ENCODE data around the gene NSMCE1. TPM values are rescaled to one million over a fixed set of nuclear protein-coding genes. Genes with fewer than 3 reads are reported as not detected.
"Not testable (repeated sequence)": the region's sequence is repeated elsewhere in the genome, so short reads cannot be mapped to it uniquely, and the experiment has no call there.

Gene NSMCE1
- total and polyA plus RNA-seq, 7 experiments from 2014 or later = 45.5 to 220 (median 71.7) TPM

GRCh38 chr16:27273670-27274423 lies 5.3 kb upstream of the NSMCE1 start:
- H3K9me3 Mint-ChIP-seq = peaks cover 0 to 5% (median 0%) of the 10 kb centered on the region in 11 donors
- Histone ChIP-seq H3K4me3 (ENCODE audit: low read length) (peak overlapping the region; percentile 15), H3K27me3 (ENCODE audit: control insufficient read depth in 2 of 2, insufficient read depth in 2 of 2, low read length in 2 of 2) (no peaks in the 10 kb centered on the region), H3K36me3 (ENCODE audit: control insufficient read depth in 2 of 3, insufficient read depth in 3 of 3, low read length in 3 of 3) (no peaks in the 10 kb centered on the region), H3K27ac (ENCODE audit: low read depth, low read length) (peak overlapping the region; percentile 63), H3K9me3 (ENCODE audit: control insufficient read depth in 2 of 3, low read length in 3 of 3) (no peaks in the 10 kb centered on the region), H3K4me1 (ENCODE audit: control insufficient read depth in 2 of 2, insufficient read depth in 2 of 2, low read length in 2 of 2) (peaks cover 9 to 30% of the 10 kb centered on the region in 2 donors)
- peak overlapping the region; percentile 48 to 95 (median 88) for H3K27ac Mint-ChIP-seq
- intact Hi-C loops (cut with micrococcal nuclease) = loop anchor here (1.0 to 2.0 kb wide), 6 partner anchors 8 to 276 kb away; partner anchors contain the start of gene KATNIP (in 1 of the 2)
- peak; percentile 79 for ATAC-seq
- ChIA-PET CTCF (interaction anchor here (0.6 to 2.7 kb wide), 6 partner anchors 39 to 894 kb away, joined by 3 to 12 read pairs (median 4); no protein-coding TSS in a partner anchor), POLR2A (interaction anchor here (0.7 to 2.9 kb wide), 21 partner anchors 8 to 127 kb away, joined by 3 to 19 read pairs (median 4); no protein-coding TSS in a partner anchor)
- peaks cover 25 to 77% (median 65%) of the 10 kb centered on the region in 7 donors for H3K4me1 Mint-ChIP-seq
- H3K36me3 Mint-ChIP-seq = peaks cover 0 to 7% (median 0%) of the 10 kb centered on the region in 5 donors
- DNase-seq = peak in 7 of 9 donors; percentile 44 to 75 (median 56)
- H3K4me3 Mint-ChIP-seq = peak overlapping the region; percentile 49 to 88 (median 74)
- H3K27me3 Mint-ChIP-seq = peaks cover 0 to 4% (median 0%) of the 10 kb centered on the region in 5 donors

- H3K4me1 Mint-ChIP-seq = peaks cover 25 to 82% (median 70%) of the 10 kb centered on the region in 7 donors
- Histone ChIP-seq H3K36me3 (ENCODE audit: control insufficient read depth in 2 of 3, insufficient read depth in 3 of 3, low read length in 3 of 3) (peaks cover 0 to 5% (median 0%) of the 10 kb centered on the region in 3 experiments), H3K4me1 (ENCODE audit: control insufficient read depth in 2 of 2, insufficient read depth in 2 of 2, low read length in 2 of 2) (peaks cover 11 to 30% of the 10 kb centered on the region in 2 donors), H3K9me3 (ENCODE audit: control insufficient read depth in 2 of 3, low read length in 3 of 3) (no peaks in the 10 kb centered on the region), H3K27me3 (ENCODE audit: control insufficient read depth in 2 of 2, insufficient read depth in 2 of 2, low read length in 2 of 2) (no peaks in the 10 kb centered on the region), H3K4me3 (ENCODE audit: low read length) (no peak overlapping the region), H3K27ac (ENCODE audit: low read depth, low read length) (peak overlapping the region; percentile 63)
- ChIA-PET POLR2A (interaction anchor here (0.8 to 2.9 kb wide), 12 partner anchors 19 to 100 kb away, joined by 3 to 19 read pairs (median 4); no protein-coding TSS in a partner anchor), CTCF (interaction anchor here (1.1 to 2.7 kb wide), 2 partner anchors 38 to 48 kb away, joined by 7 to 12 read pairs; no protein-coding TSS in a partner anchor)
- ATAC-seq (no peak), DNase-seq (peak in 1 of 9 donors; percentile 20)
- peak overlapping the region; percentile 48 to 95 (median 88) for H3K27ac Mint-ChIP-seq
- H3K4me3 Mint-ChIP-seq = peak overlapping the region in 9 of 10 donors; percentile 62 to 88 (median 74)
- H3K9me3 Mint-ChIP-seq = peaks cover 0 to 5% (median 0%) of the 10 kb centered on the region in 11 donors
- intact Hi-C loops (cut with micrococcal nuclease) = no loop called here
- peaks cover 0 to 10% (median 0%) of the 10 kb centered on the region in 5 donors for H3K36me3 Mint-ChIP-seq
- H3K27me3 Mint-ChIP-seq = peaks cover 0 to 4% (median 0%) of the 10 kb centered on the region in 5 donors
Observed at GRCh38 chr16:27273330-27273669, 4.7 kb upstream of the NSMCE1 start.

GRCh38 chr16:27272697-27273096 lies 4.1 kb upstream of the NSMCE1 start:
- intact Hi-C loops (cut with micrococcal nuclease); H3K27me3 Mint-ChIP-seq; H3K4me3 ChIP-seq (ENCODE audit: low read length); CTCF ChIA-PET; H3K27ac ChIP-seq (ENCODE audit: low read depth, low read length); H3K27me3 ChIP-seq (ENCODE audit: control insufficient read depth in 2 of 2, insufficient read depth in 2 of 2, low read length in 2 of 2); ATAC-seq; H3K9me3 ChIP-seq (ENCODE audit: control insufficient read depth in 2 of 3, low read length in 3 of 3); DNase-seq; H3K36me3 ChIP-seq (ENCODE audit: control insufficient read depth in 2 of 3, insufficient read depth in 3 of 3, low read length in 3 of 3); H3K9me3 Mint-ChIP-seq: not testable (repeated sequence)
- peak overlapping the region in 6 of 9 donors; percentile 73 to 95 (median 89) for H3K27ac Mint-ChIP-seq
- H3K4me3 Mint-ChIP-seq = peak overlapping the region in 4 of 10 donors; percentile 70 to 86 (median 82)
- peaks cover 29 to 83% (median 74%) of the 10 kb centered on the region in 7 donors for H3K4me1 Mint-ChIP-seq
- peaks cover 11 to 34% of the 10 kb centered on the region in 2 donors for H3K4me1 ChIP-seq (ENCODE audit: control insufficient read depth in 2 of 2, insufficient read depth in 2 of 2, low read length in 2 of 2)
- H3K36me3 Mint-ChIP-seq = peaks cover 0 to 14% (median 0%) of the 10 kb centered on the region in 5 donors
- POLR2A ChIA-PET = interaction anchor here (0.6 to 2.9 kb wide), 11 partner anchors 9 to 102 kb away, joined by 3 to 19 read pairs (median 3); no protein-coding TSS in a partner anchor

GRCh38 chr16:27272076-27272475 lies 3.5 kb upstream of the NSMCE1 start:
- intact Hi-C loops (cut with micrococcal nuclease) = no loop called here
- peak overlapping the region; percentile 80 to 95 (median 90) for H3K27ac Mint-ChIP-seq
- Histone ChIP-seq H3K27ac (ENCODE audit: low read depth, low read length) (no peak overlapping the region), H3K9me3 (ENCODE audit: control insufficient read depth in 2 of 3, low read length in 3 of 3) (no peaks in the 10 kb centered on the region), H3K4me1 (ENCODE audit: control insufficient read depth in 2 of 2, insufficient read depth in 2 of 2, low read length in 2 of 2) (peaks cover 11 to 40% of the 10 kb centered on the region in 2 donors), H3K36me3 (ENCODE audit: control insufficient read depth in 2 of 3, insufficient read depth in 3 of 3, low read length in 3 of 3) (peaks cover 0 to 6% (median 0%) of the 10 kb centered on the region in 3 experiments), H3K4me3 (ENCODE audit: low read length) (no peak overlapping the region), H3K27me3 (ENCODE audit: control insufficient read depth in 2 of 2, insufficient read depth in 2 of 2, low read length in 2 of 2) (no peaks in the 10 kb centered on the region)
- ATAC-seq (no peak), DNase-seq (peak in 1 of 9 donors; percentile 11)
- H3K36me3 Mint-ChIP-seq = peaks cover 0 to 18% (median 0%) of the 10 kb centered on the region in 5 donors
- peaks cover 30 to 90% (median 79%) of the 10 kb centered on the region in 7 donors for H3K4me1 Mint-ChIP-seq
- ChIA-PET POLR2A (interaction anchor here (0.6 to 2.9 kb wide), 7 partner anchors 8 to 101 kb away, joined by 3 to 19 read pairs (median 3); no protein-coding TSS in a partner anchor), CTCF (interaction anchor here (2.0 kb wide), 1 partner anchor 96 kb away, joined by 5 read pairs; no protein-coding TSS in a partner anchor)
- peak overlapping the region in 8 of 10 donors; percentile 21 to 84 (median 70) for H3K4me3 Mint-ChIP-seq
- peaks cover 0 to 4% (median 0%) of the 10 kb centered on the region in 11 donors for H3K9me3 Mint-ChIP-seq
- H3K27me3 Mint-ChIP-seq = no peaks in the 10 kb centered on the region

GRCh38 chr16:27270349-27270748 lies 1.8 kb upstream of the NSMCE1 start:
- peak in 1 of 9 donors; percentile 20 for DNase-seq
- no peak overlapping the region for H3K4me3 ChIP-seq (ENCODE audit: low read length)
- Mint-ChIP-seq H3K9me3 (peaks cover 0 to 4% (median 0%) of the 10 kb centered on the region in 11 donors), H3K4me3 (peak overlapping the region in 3 of 10 donors; percentile 15 to 98 (median 38)), H3K27me3 (no peaks in the 10 kb centered on the region), H3K4me1 (peaks cover 38 to 92% (median 76%) of the 10 kb centered on the region in 7 donors), H3K36me3 (peaks cover 0 to 26% (median 0%) of the 10 kb centered on the region in 5 donors), H3K27ac (peak overlapping the region in 8 of 9 donors; percentile 10 to 99 (median 78))
- peaks cover 15 to 44% of the 10 kb centered on the region in 2 donors for H3K4me1 ChIP-seq (ENCODE audit: control insufficient read depth in 2 of 2, insufficient read depth in 2 of 2, low read length in 2 of 2)
- no peaks in the 10 kb centered on the region for H3K9me3 ChIP-seq (ENCODE audit: control insufficient read depth in 2 of 3, low read length in 3 of 3)
- ATAC-seq = no peak
- H3K36me3 ChIP-seq (ENCODE audit: control insufficient read depth in 2 of 3, insufficient read depth in 3 of 3, low read length in 3 of 3) = peaks cover 0 to 6% (median 0%) of the 10 kb centered on the region in 3 experiments
- intact Hi-C loops (cut with micrococcal nuclease) = no loop called here
- ChIA-PET CTCF (interaction anchor here (2.0 kb wide), 1 partner anchor 98 kb away, joined by 5 read pairs; no protein-coding TSS in a partner anchor), POLR2A (interaction anchor here (0.9 to 4.1 kb wide), 13 partner anchors 10 to 97 kb away, joined by 3 to 21 read pairs (median 6); no protein-coding TSS in a partner anchor)
- H3K27ac ChIP-seq (ENCODE audit: low read depth, low read length) = no peak overlapping the region
- no peaks in the 10 kb centered on the region for H3K27me3 ChIP-seq (ENCODE audit: control insufficient read depth in 2 of 2, insufficient read depth in 2 of 2, low read length in 2 of 2)
